Left lung (tissue), 10 donors: ENCODE measurements around the gene PIK3R1. TPM values are rescaled to one million over a fixed set of nuclear protein-coding genes. Genes with fewer than 3 reads are reported as not detected.

ENCODE experiments used
- ATAC-seq: fragments of 200-7000 bp; cut with Tn5 transposase; one replicate; pipeline ENCODE4 v1.9.1; 2020; ENCODE audit warnings: moderate library complexity
- DNase-seq, 4 donors: peaks; one replicate each; pipeline ENCODE4 v3.0.0-alpha.2; 2013 to 2020
- H3K27ac ChIP-seq, 2 donors: fragments of 200-600 bp; sonication (generic) in 1 of 2; one replicate each; pipeline versions ENCODE4 v1.5.0 to v1.8.0; 2020 to 2021
- H3K27me3 ChIP-seq, 2 donors: fragments of 200-600 bp; sonication (generic) in 1 of 2; one replicate each; pipeline versions ENCODE4 v1.5.0 to v1.8.0; 2020 to 2021
- H3K36me3 ChIP-seq, 2 donors: fragments of 200-600 bp; sonication (generic) in 1 of 2; one replicate each; pipeline versions ENCODE4 v1.5.0 to v1.8.0; 2020 to 2021
- H3K4me1 ChIP-seq, 2 donors: fragments of 200-600 bp; one replicate each; pipeline ENCODE4 v1.8.0; 2021
- H3K4me3 ChIP-seq, 2 donors: fragments of 200-600 bp; sonication (generic) in 1 of 2; one replicate each; pipeline versions ENCODE4 v1.5.0 to v1.8.0; 2020 to 2021; ENCODE audit warnings: mild to moderate bottlenecking in 1 of 2
- H3K9me3 ChIP-seq, 2 donors: fragments of 200-600 bp; sonication (generic) in 1 of 2; one replicate each; pipeline versions ENCODE4 v1.5.0 to v1.8.0; 2020 to 2021
- intact Hi-C, 2 donors: fragments of 100-400 bp; cut with DNase I; formaldehyde crosslinking; loops; one replicate each; pipeline versions ENCODE4 v1.11.2 to v1.14.2; 2022
- polyA plus RNA-seq, 6 donors: library from polyadenylated mRNA; unstranded; fragments of 120-200 nt; gene quantifications; one replicate each; pipeline ENCODE4 v1.2.1, GENCODE V29; 2013; ENCODE audit not compliant: insufficient read length in 6 of 6
- total RNA-seq, 2 donors: library from RNA; stranded (reverse); fragmentation: NEBNext Ultra II Directional; extraction: Animal tissue kit (Norgen Biotek cat#: 25700); gene quantifications; one replicate each; pipeline ENCODE4 v1.2.1, GENCODE V29; 2021
- TF ChIP-seq, protein P1 (sequence below), 2 donors: fragments of 200-600 bp; sonication (generic) in 1 of 2; IDR thresholded peaks; one replicate each; pipeline versions ENCODE4 v1.5.0 to v1.8.0; 2021; ENCODE audit warnings: antibody characterized with exemption in 2 of 2
- donor health status: DM: no; HTN: yes; CAD: no.
- donor health status: DM: no; HTN: no; CAD: no.

PIK3R1 gene
- total and polyA plus RNA-seq, 8 donors = 70.9 to 92.9 (median 80.5) TPM

- no peak overlapping the region for H3K4me3 ChIP-seq
- H3K9me3 ChIP-seq = no peaks in the 10 kb centered on the region
- intact Hi-C loops = loop anchor here in 1 of 2 donors (5.0 kb wide), 1 partner anchor 360 kb away; no protein-coding TSS in a partner anchor
- H3K36me3 ChIP-seq = peaks cover 4 to 87% of the 10 kb centered on the region in 2 donors
- no peak overlapping the region for H3K27ac ChIP-seq
- TF ChIP-seq, protein P1, sequence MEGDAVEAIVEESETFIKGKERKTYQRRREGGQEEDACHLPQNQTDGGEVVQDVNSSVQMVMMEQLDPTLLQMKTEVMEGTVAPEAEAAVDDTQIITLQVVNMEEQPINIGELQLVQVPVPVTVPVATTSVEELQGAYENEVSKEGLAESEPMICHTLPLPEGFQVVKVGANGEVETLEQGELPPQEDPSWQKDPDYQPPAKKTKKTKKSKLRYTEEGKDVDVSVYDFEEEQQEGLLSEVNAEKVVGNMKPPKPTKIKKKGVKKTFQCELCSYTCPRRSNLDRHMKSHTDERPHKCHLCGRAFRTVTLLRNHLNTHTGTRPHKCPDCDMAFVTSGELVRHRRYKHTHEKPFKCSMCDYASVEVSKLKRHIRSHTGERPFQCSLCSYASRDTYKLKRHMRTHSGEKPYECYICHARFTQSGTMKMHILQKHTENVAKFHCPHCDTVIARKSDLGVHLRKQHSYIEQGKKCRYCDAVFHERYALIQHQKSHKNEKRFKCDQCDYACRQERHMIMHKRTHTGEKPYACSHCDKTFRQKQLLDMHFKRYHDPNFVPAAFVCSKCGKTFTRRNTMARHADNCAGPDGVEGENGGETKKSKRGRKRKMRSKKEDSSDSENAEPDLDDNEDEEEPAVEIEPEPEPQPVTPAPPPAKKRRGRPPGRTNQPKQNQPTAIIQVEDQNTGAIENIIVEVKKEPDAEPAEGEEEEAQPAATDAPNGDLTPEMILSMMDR (IDR thresholded peaks at IDR 0.05) = no peak
- ATAC-seq (no peak), DNase-seq (no peak)
- H3K4me1 ChIP-seq = peaks cover 4 to 8% of the 10 kb centered on the region in 2 donors
- no peaks in the 10 kb centered on the region for H3K27me3 ChIP-seq
Measured at GRCh38 chr5:68296895-68297294, 81.3 kb downstream of the PIK3R1 start.

DNA sequence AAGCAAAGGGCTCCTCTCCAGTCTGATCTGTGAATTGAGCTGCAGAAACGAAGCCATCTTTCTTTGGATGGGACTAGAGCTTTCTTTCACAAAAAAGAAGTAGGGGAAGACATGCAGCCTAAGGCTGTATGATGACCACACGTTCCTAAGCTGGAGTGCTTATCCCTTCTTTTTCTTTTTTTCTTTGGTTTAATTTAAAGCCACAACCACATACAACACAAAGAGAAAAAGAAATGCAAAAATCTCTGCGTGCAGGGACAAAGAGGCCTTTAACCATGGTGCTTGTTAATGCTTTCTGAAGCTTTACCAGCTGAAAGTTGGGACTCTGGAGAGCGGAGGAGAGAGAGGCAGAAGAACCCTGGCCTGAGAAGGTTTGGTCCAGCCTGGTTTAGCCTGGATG, 82.1 kb downstream of the PIK3R1 start:
- TF ChIP-seq, protein P1 (IDR thresholded peaks at IDR 0.05) = no peak
- intact Hi-C loops = loop anchor here in 1 of 2 donors (5.0 kb wide), 1 partner anchor 360 kb away; no protein-coding TSS in a partner anchor

DNA sequence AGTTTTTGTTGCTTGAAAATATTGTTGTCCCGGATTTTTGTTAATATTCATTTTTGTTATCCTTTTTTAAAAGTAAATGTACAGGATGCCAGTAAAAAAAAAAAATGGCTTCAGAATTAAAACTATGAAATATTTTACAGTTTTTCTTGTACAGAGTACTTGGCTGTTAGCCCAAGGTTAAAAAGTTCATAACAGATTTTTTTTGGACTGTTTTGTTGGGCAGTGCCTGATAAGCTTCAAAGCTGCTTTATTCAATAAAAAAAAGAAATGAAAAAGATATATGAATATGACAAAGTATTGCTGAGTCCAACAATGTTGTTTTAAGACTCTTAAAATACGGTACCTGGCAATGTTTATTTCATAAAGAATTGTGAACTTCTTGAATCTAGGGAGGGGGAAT, 82.9 kb downstream of the PIK3R1 start:
- ATAC-seq (no peak), DNase-seq (no peak)
- intact Hi-C loops = loop anchor here in 1 of 2 donors (5.0 kb wide), 1 partner anchor 359 kb away; no protein-coding TSS in a partner anchor
- H3K4me1 ChIP-seq = peaks cover 0 to 4% of the 10 kb centered on the region in 2 donors
- H3K36me3 ChIP-seq = peaks cover 4 to 72% of the 10 kb centered on the region in 2 donors
- H3K4me3 ChIP-seq = no peak overlapping the region
- no peaks in the 10 kb centered on the region for H3K9me3 ChIP-seq
- H3K27ac ChIP-seq = no peak overlapping the region
- no peaks in the 10 kb centered on the region for H3K27me3 ChIP-seq
- TF ChIP-seq, protein P1 (IDR thresholded peaks at IDR 0.05) = no peak

More for the DNA sequence above, 82.1 kb downstream of the PIK3R1 start:
- H3K4me3 ChIP-seq = no peak overlapping the region
- ATAC-seq (no peak), DNase-seq (no peak)
- H3K36me3 ChIP-seq = peaks cover 4 to 80% of the 10 kb centered on the region in 2 donors
- no peak overlapping the region for H3K27ac ChIP-seq
- H3K27me3 ChIP-seq = no peaks in the 10 kb centered on the region
- peaks cover under 1 to 4% of the 10 kb centered on the region in 2 donors for H3K4me1 ChIP-seq
- H3K9me3 ChIP-seq = no peaks in the 10 kb centered on the region

GRCh38 chr5:68299105-68299504, 83.5 kb downstream of the PIK3R1 start:
- Histone ChIP-seq H3K4me1 (peaks cover 0 to 4% of the 10 kb centered on the region in 2 donors), H3K27me3 (no peaks in the 10 kb centered on the region), H3K4me3 (no peak overlapping the region), H3K27ac (no peak overlapping the region), H3K9me3 (no peaks in the 10 kb centered on the region), H3K36me3 (peaks cover 4 to 65% of the 10 kb centered on the region in 2 donors)
- ATAC-seq (no peak), DNase-seq (no peak)
- intact Hi-C loops = loop anchor here in 1 of 2 donors (5.0 kb wide), 1 partner anchor 358 kb away; no protein-coding TSS in a partner anchor
- TF ChIP-seq, protein P1 (IDR thresholded peaks at IDR 0.05) = no peak

- TF ChIP-seq, protein P1 (IDR thresholded peaks at IDR 0.05) = no peak
- intact Hi-C loops = loop anchor here in 1 of 2 donors (5.0 kb wide), 1 partner anchor 358 kb away; no protein-coding TSS in a partner anchor
Measured at GRCh38 chr5:68299575-68299974, 84.0 kb downstream of the PIK3R1 start.

More at GRCh38 chr5:68299575-68299974, 84.0 kb downstream of the PIK3R1 start:
- H3K27ac ChIP-seq = no peak overlapping the region
- H3K9me3 ChIP-seq = no peaks in the 10 kb centered on the region
- no peak for DNase-seq
- no peaks in the 10 kb centered on the region for H3K27me3 ChIP-seq
- no peak overlapping the region for H3K4me3 ChIP-seq
- no peak for ATAC-seq
- H3K4me1 ChIP-seq = peaks cover 0 to 4% of the 10 kb centered on the region in 2 donors
- H3K36me3 ChIP-seq = peaks cover 4 to 61% of the 10 kb centered on the region in 2 donors
